DOHH2 (cell line): ENCODE results near the gene SORL1.

Source experiments
- H3F3A ChIP-seq: fragments of 200-600 bp; sonication (generic), shearing (Covaris generic); 2 replicates; pipeline ENCODE4 v1.6.0; 2016; ENCODE audit warnings: antibody characterized with exemption, mild to moderate bottlenecking; ENCODE audit not compliant: control insufficient read depth, insufficient read depth
- H3K27ac ChIP-seq: fragments of 200-600 bp; sonication (generic); 2 replicates; pipeline ENCODE4 v1.5.1; 2014; ENCODE audit warnings: low read depth, mild to moderate bottlenecking, low read length, moderate library complexity
- H3K27me3 ChIP-seq: fragments of 200-600 bp; sonication (generic); 2 replicates; pipeline ENCODE4 v1.6.1; 2014; ENCODE audit warnings: mild to moderate bottlenecking, low read length, mixed read lengths; ENCODE audit not compliant: control insufficient read depth
- H3K36me3 ChIP-seq: fragments of 200-600 bp; sonication (generic); 2 replicates; pipeline ENCODE4 v1.6.1; 2014; ENCODE audit warnings: mild to moderate bottlenecking, low read length, moderate library complexity, mixed read lengths; ENCODE audit not compliant: control insufficient read depth
- H3K4me1 ChIP-seq: fragments of 200-600 bp; sonication (generic); 2 replicates; pipeline ENCODE4 v1.6.1; 2014; ENCODE audit warnings: mild to moderate bottlenecking, low read length, mixed read lengths; ENCODE audit not compliant: control insufficient read depth
- H3K4me2 ChIP-seq: fragments of 200-600 bp; sonication (generic); 2 replicates; pipeline ENCODE4 v1.6.0; 2014; ENCODE audit warnings: mild to moderate bottlenecking, low read length, moderate library complexity
- H3K4me3 ChIP-seq: fragments of 200-600 bp; sonication (generic); 2 replicates; pipeline ENCODE4 v1.5.1; 2014; ENCODE audit warnings: mild to moderate bottlenecking, low read length, mixed read lengths
- H3K79me2 ChIP-seq: fragments of 200-600 bp; sonication (generic); 2 replicates; pipeline ENCODE4 v1.6.1; 2014; ENCODE audit warnings: mild to moderate bottlenecking, low read length, mixed read lengths; ENCODE audit not compliant: control insufficient read depth
- H3K9me2 ChIP-seq: fragments of 200-600 bp; sonication (generic); replicated peaks from 2 replicates; pipeline ENCODE4 v1.6.1; 2014; ENCODE audit warnings: mild to moderate bottlenecking, low read length, mixed read lengths; ENCODE audit not compliant: control insufficient read depth
- H3K9me3 ChIP-seq: fragments of 200-600 bp; sonication (generic); 2 replicates; pipeline ENCODE4 v1.6.1; 2014; ENCODE audit warnings: antibody characterized with exemption, low read length, mixed read lengths; ENCODE audit not compliant: control insufficient read depth, insufficient read depth
- H4K20me1 ChIP-seq: fragments of 200-600 bp; sonication (generic); 2 replicates; pipeline ENCODE4 v1.6.0; 2014; ENCODE audit warnings: low read depth, mild to moderate bottlenecking, antibody characterized with exemption, low read length, moderate library complexity; ENCODE audit not compliant: control insufficient read depth, insufficient read depth
- EZH2phosphoT487 ChIP-seq: fragments of 200-600 bp; sonication (generic); IDR thresholded peaks from 2 replicates; pipeline ENCODE4 v1.6.1; 2017; ENCODE audit warnings: borderline replicate concordance, mild to moderate bottlenecking, antibody characterized with exemption, low read length, moderate library complexity, mixed read lengths
- TF ChIP-seq, protein P1 (sequence below): fragments of 200-600 bp; sonication (generic); IDR thresholded peaks from one replicate; pipeline ENCODE4 v1.5.1; 2014; ENCODE audit warnings: antibody characterized with exemption, mild to moderate bottlenecking, low read depth, low read length; ENCODE audit not compliant: poor library complexity, severe bottlenecking

The SORL1 gene

DNA sequence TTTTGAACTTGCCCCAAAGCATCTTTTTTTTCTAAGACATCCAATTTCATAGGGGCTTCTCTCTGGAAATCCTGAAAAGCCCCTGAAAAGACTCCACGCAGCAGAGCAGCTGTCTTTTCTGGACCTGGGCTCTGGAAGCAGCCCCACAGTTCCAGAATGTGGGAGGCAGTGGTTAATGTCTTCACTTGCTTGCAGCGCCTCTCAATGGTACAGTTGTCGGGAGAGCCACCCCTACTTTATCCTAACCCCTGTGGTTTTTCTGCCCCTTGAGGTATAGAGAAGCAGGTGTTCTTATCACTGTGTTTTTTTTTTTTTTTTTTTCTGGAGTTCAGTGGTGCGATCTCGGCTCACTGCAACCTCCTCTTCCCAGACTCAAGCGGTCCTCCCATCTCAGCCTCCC, 84.0 kb downstream of the SORL1 start:
- TF ChIP-seq EZH2phosphoT487 = no peak
- TF ChIP-seq, protein P1, sequence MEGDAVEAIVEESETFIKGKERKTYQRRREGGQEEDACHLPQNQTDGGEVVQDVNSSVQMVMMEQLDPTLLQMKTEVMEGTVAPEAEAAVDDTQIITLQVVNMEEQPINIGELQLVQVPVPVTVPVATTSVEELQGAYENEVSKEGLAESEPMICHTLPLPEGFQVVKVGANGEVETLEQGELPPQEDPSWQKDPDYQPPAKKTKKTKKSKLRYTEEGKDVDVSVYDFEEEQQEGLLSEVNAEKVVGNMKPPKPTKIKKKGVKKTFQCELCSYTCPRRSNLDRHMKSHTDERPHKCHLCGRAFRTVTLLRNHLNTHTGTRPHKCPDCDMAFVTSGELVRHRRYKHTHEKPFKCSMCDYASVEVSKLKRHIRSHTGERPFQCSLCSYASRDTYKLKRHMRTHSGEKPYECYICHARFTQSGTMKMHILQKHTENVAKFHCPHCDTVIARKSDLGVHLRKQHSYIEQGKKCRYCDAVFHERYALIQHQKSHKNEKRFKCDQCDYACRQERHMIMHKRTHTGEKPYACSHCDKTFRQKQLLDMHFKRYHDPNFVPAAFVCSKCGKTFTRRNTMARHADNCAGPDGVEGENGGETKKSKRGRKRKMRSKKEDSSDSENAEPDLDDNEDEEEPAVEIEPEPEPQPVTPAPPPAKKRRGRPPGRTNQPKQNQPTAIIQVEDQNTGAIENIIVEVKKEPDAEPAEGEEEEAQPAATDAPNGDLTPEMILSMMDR = peak; percentile 44
- Histone ChIP-seq H3K4me1 (peaks cover 93% of the 10 kb centered on the region), H3K36me3 (peaks cover 96% of the 10 kb centered on the region), H3K4me3 (peak overlapping the region; percentile 62), H4K20me1 (no peaks in the 10 kb centered on the region), H3K9me2 (no peaks in the 10 kb centered on the region), H3K79me2 (peaks cover 80% of the 10 kb centered on the region), H3K4me2 (peak overlapping the region; percentile 83), H3K9me3 (no peaks in the 10 kb centered on the region), H3F3A (peaks cover 32% of the 10 kb centered on the region), H3K27ac (peak overlapping the region; percentile 83), H3K27me3 (no peaks in the 10 kb centered on the region)

DNA sequence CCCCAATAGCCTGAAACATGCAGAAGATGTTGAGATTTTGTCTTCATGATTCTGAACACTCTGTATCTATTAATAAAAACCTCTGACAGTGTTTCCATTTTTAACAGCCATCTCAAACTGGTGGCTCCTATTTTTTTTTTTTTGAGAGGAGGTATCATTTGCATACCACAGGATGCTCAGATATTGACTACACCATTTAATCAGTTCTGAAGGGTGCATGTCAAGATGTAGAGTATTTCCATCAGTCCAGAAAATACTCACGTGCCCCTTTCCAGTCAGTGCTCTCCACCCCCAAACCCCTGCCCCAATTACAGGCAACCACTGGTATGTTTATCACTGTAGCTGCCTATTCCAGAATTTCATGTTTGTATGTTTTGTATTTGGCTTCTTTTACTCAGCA, 85.9 kb downstream of the SORL1 start:
- peak overlapping the region; percentile 62 for H3K4me3 ChIP-seq
- peaks cover 91% of the 10 kb centered on the region for H3K4me1 ChIP-seq
- no peaks in the 10 kb centered on the region for H3K9me3 ChIP-seq
- peaks cover 25% of the 10 kb centered on the region for H3F3A ChIP-seq
- peaks cover 94% of the 10 kb centered on the region for H3K36me3 ChIP-seq
- H3K9me2 ChIP-seq = no peaks in the 10 kb centered on the region
- TF ChIP-seq, protein P1 = no peak
- no peak for TF ChIP-seq EZH2phosphoT487
- H3K27me3 ChIP-seq = no peaks in the 10 kb centered on the region
- H3K4me2 ChIP-seq = peak overlapping the region; percentile 83
- H3K27ac ChIP-seq = peak overlapping the region; percentile 83
- H4K20me1 ChIP-seq = no peaks in the 10 kb centered on the region
- peaks cover 80% of the 10 kb centered on the region for H3K79me2 ChIP-seq

DNA sequence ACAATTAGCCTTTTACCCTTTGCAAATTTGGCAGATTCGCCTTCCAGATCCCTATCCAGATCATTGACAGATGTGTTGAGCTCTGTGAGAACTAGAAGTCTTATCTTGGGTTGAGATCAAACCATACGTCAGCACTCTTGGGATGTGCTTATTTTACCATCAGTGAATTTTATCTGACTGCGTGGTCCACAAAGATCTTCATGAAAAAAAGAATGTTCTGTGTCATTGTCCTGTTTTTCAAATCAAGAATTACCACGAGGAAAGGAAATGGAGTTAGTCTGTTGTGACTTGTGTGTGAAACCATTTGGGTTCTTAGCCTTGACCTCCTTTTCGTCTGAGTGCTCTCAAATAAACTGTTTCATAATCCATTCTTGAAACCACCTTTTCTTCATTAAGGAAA, 86.9 kb downstream of the SORL1 start:
- peaks cover 94% of the 10 kb centered on the region for H3K36me3 ChIP-seq
- H3K4me2 ChIP-seq = 0 out of 2 replicates have a peak overlapping the region, but pooled peaks have one; percentile 13
- no peaks in the 10 kb centered on the region for H4K20me1 ChIP-seq
- peak overlapping the region; percentile 83; the same call in 1 of the 2 replicates for H3K27ac ChIP-seq
- H3K9me3 ChIP-seq = no peaks in the 10 kb centered on the region
- H3K79me2 ChIP-seq = peaks cover 83% of the 10 kb centered on the region
- TF ChIP-seq, protein P1 = no peak
- no peak for TF ChIP-seq EZH2phosphoT487
- no peaks in the 10 kb centered on the region for H3K27me3 ChIP-seq
- H3K4me3 ChIP-seq = no peak overlapping the region
- peaks cover 24% of the 10 kb centered on the region for H3F3A ChIP-seq
- H3K4me1 ChIP-seq = peaks cover 91% of the 10 kb centered on the region
- H3K9me2 ChIP-seq = no peaks in the 10 kb centered on the region
